ENCODE data around the gene PAAF1. TPM values are rescaled to one million over a fixed set of nuclear protein-coding genes. Genes with fewer than 3 reads are reported as not detected.

PAAF1 gene
- total and polyA plus RNA-seq, 10 of the 15 experiments (the other 5 are each of a cell fraction or from before 2014, with no cell fraction given), result 13.7 to 70.6 (median 29.1) TPM

DNA sequence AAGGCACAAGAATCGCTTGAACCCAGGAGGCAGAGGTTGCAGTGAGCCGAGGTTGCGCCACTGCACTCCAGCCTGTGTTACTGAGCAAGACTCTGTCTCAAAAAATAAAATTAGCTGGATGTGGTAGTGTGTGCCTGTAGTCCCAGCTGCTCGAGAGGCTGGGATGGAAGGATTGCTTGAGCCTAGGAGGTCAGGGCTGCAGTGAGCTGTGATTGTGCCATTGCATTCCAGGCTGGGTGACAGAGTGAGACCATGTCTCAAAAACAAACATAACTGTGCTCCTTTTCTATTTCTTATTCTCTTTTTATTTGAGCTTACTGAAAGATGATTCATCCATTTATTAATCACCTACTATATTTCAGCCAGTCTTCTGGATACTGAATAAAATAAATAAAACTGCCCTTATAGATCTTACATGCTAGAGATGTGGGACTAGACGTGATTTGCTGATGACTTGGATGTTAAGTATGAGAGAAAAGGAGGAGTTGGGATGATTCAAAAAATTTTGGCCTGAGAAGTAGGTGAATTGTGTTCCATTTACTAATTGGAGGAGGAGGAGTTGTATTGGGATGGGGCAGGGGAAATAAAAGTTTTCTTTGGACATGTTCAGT, 18.0 kb downstream of the PAAF1 start:
- ChIA-PET POLR2A (interaction anchor here (1.3 kb wide), 1 partner anchor 13 kb away, joined by 4 read pairs; no protein-coding TSS in a partner anchor), CTCF (no interaction called here), RAD21 (ENCODE audit: unreplicated experiment) (interaction anchor here (1.0 kb wide), 1 partner anchor 10 kb away, joined by 4 read pairs; no protein-coding TSS in a partner anchor), SMC1A (ENCODE audit: uncharacterized antibody, unreplicated experiment) (interaction anchor here (0.8 kb wide), 1 partner anchor 11 kb away, joined by 4 read pairs; no protein-coding TSS in a partner anchor)
- H3K4me1 ChIP-seq (ENCODE audit: control insufficient read depth, insufficient read depth, low read length), result no peaks in the 10 kb centered on the region
- no peaks in the 10 kb centered on the region for H3K79me2 ChIP-seq (ENCODE audit: control insufficient read depth, insufficient read depth, low read length)
- H3K36me3 ChIP-seq (ENCODE audit: control insufficient read depth in 2 of 2, insufficient read depth in 2 of 2, low read length in 1 of 2), result peaks cover 1 to 3% of the 10 kb centered on the region in 2 experiments; a peak in 3 of 4 replicates
- no TSS peak for BruUV-seq (replicated peaks)
- no peaks in the 10 kb centered on the region for H4K20me1 ChIP-seq (ENCODE audit: control insufficient read depth, insufficient read depth)
- H3K9ac ChIP-seq (ENCODE audit: control insufficient read depth, insufficient read depth, low read length), result no peak overlapping the region
- in situ Hi-C loops (cut with MboI) (no loop called here), intact Hi-C loops (cut with micrococcal nuclease; ENCODE audit: unreplicated experiment) (no loop called here)
- no peak for ATAC-seq
- no peaks in the 10 kb centered on the region for H3K9me3 ChIP-seq (replicated peaks; ENCODE audit: control insufficient read depth, insufficient read depth, low read length)
- DNase-seq (ENCODE audit: low read depth, low spot score), result no peak
- no peak overlapping the region for H2AFZ ChIP-seq (ENCODE audit: control insufficient read depth, low read depth, low read length)
- H3K4me2 ChIP-seq (ENCODE audit: control insufficient read depth, insufficient read depth), result no peak overlapping the region
- no peak overlapping the region for H3K4me3 ChIP-seq
- H3K27me3 ChIP-seq (replicated peaks in 1 of 2; ENCODE audit: control insufficient read depth in 2 of 2, insufficient read depth in 2 of 2, low read length in 1 of 2), result no peaks in the 10 kb centered on the region
- no peak for TF ChIP-seq TCF7 (IDR thresholded peaks at IDR 0.05; ENCODE audit: borderline replicate concordance)
- no peak for TF ChIP-seq SREBF1 (IDR thresholded peaks at IDR 0.05; ENCODE audit: low read length)
- no peak for TF ChIP-seq CHD4 (IDR thresholded peaks at IDR 0.05)
- TF ChIP-seq ZBED1 (IDR thresholded peaks at IDR 0.05; ENCODE audit: borderline replicate concordance), result no peak
- no peak for TF ChIP-seq ZBTB4 (CRISPR knock-in tag; IDR thresholded peaks at IDR 0.05)
- no peak for TF ChIP-seq DPF2 (IDR thresholded peaks at IDR 0.05)
- TF ChIP-seq FOXM1 (IDR thresholded peaks at IDR 0.05; ENCODE audit: low read depth, low read length), result no peak
- FAIRE-seq, result no peak
- WGBS (ENCODE audit: insufficient coverage, insufficient replicate concordance, low lambda C conversion rate, missing lambda C conversion rate), result 97% methylated on average over 5 of the region's 5 CpGs
- H3K27ac ChIP-seq (ENCODE audit: control insufficient read depth, insufficient read depth), result no peak overlapping the region
